GM19351 (cell line): ENCODE data around the gene RIC3.
"Not testable (repeated sequence)": the region's sequence is repeated elsewhere in the genome, so short reads cannot be mapped to it uniquely, and the experiment has no call there.

Experiments
- ATAC-seq: cut with Tn5 transposase; IDR thresholded peaks from one replicate; pipeline ENCODE4 v1.9.1; 2021; ENCODE audit warnings: mild to moderate bottlenecking, moderate library complexity; ENCODE audit not compliant: unreplicated experiment

RIC3 gene

DNA sequence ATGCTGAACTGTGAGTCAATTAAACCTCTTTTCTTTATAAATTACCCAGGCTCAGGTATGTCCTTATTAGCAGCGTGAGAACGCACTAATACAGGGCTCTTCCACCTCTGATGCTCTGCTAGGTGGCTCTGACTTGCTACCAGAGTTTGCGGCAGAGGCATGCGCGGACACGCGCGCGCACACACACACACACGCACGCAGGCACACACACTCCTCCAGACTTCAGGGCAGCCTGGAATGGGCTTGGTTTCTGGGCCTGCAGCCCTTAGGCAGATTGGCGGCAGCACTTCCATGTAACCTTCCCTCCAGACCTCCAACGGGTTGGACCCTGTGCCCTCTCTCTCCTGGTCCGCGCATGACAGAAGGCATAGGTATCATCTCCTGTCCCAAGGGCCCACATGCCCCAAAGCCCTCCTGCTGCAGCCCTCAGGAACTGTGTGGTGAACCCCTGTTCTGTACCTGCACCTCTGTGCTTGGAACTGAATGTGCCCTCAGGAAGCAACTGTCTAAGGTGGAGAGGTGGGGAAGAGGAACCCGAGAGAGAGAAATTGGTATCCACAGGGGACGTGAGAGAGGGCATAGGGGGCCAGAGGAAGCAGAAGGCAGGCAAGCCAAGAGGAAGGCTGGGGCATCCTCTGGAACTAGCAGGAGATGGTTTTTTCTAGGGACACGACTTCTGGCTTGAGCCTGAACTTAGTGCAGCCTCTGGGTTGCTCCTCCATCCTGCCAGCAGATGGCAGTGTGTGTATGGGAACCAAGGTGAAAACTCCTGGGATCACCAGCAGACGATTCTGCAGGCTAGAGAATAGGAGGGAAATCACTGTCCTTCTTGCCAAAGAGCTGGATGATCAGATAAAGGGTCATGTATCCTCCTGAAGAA is 23.4 kb upstream of the RIC3 start:
- ATAC-seq, result peak; percentile 63

DNA sequence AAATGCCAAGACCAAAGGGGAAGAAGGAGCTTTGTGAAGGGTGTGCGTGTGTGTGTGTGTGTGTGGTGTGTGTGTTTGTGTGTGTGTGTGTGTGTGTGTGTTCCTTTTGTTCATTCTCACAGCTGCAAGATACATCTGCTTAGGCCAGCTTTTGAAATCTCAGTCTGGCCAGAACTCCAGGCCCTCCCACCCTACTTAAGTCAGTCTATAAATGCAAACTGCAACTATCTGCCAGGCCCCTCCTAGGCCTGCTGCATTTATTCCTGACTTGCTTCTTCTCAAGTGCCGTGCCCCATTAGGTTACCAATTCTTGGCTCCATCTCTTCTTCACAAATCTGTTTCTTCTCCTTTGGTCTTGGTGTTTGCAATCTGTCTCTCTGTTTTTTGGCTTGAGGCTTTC is 21.6 kb upstream of the RIC3 start:
- no peak for ATAC-seq

DNA sequence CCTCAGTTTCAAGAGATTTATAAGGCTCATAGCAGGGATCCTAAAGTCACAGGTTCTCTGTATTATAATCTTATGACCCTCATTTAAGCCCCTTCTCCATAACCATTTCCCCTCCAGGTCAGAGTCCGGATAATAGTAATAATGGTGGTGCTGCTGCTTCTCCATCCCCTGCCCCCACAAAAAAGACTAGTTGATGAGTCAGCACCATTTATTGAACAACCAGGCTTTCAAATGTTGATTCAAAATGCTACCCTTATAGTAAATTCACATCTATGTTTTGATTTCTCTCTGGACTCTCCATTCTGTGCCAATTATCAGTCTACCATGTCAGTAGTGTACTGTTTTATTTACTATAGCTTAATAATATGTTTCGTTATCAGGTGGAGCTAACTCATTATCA is 17.6 kb upstream of the RIC3 start:
- no peak for ATAC-seq

DNA sequence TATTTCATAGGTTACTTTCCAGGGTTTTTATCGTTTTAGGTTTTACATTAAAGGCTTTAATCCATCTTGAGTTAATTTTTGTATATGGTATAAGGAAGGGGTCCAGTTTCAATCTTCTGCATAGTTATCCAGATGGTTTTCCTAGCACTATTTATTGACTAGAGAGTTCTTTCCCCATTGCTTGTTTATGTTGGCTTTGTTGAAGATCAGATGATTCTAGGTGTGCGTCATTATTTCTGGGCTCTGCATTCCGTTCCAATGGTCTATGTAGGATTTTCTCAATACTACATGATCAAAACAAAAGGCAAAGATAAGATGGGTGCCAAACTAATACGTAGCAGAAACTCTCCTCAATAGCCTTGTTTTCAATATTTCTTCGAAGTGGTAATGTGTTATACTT is 14.3 kb upstream of the RIC3 start:
- ATAC-seq, result no peak

DNA sequence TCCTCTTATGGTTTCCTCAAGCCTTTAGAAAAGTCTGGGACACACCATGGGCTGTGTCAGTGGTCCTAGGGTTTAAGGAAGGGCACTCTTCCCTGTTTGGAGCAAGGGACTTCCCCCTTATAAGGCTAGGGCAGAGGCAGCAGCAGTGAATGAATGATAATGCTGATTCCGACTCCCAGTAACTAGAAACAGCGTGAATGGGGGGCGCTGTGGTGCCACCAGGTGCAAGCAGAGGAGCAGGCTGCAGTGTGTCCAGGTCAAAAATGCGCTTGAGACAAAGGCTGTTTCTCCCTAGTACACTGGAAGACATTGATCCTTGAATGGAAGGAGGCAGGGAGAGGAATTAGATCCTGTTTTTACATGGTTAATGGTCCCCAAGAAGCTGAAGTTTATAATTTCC is 11.6 kb upstream of the RIC3 start:
- no peak for ATAC-seq

DNA sequence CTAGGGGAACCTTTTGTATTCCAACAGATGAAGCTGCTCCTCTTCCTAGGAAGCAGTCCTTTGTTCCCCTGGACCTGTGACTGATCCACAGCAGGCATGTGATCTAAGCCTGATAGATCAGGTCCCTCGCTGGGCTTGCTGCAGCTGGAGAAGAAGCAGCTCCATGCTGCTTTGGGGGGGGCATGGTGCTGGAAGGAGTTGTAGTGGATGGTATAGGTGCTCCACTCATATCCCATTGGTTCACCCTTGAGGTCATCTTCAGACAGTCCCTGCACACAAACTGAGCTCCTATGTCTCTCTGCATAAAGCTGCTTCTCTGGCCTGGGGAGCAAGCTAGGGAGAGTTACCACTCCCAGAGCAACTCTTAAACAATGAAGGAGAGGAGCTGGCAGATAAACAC is 9.5 kb upstream of the RIC3 start:
- no peak for ATAC-seq

DNA sequence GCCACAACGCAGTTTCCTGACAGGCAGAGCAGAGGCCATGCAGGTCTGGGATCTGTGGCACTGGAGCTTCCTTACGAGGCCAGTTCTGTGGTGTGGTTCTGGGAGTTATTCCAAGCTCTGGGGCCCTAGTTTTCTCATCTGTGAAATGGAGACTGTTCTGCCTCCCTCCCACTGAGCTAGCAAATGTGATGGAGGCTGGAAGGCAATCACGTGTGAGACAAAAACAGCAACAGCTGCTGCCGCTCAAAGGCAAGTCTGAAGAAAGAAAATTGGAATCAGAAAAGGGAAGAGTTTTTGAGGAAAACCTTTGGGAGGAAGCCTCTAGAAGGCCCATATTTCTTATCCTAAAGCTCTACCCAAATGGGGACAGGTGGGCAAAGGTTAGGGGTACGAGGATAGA is 8.3 kb upstream of the RIC3 start:
- no peak for ATAC-seq

DNA sequence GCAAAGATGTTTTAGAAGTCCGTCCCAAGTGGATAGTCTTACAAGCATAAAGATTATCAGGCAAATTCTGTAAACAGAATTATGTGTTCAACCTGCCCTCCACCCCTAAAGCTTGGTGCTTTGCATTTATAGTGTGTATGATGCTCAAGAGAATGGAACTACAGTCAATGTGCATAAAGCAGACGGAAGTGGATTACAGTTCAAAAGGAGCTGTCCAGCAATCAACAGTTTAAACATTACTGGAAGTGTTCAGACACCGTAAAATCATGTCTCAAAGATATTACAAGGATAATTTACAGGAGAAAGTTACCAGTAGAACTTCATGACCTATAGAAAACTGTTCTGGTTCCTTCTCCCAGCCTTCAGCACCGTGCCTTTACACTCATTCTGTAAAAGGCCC is 1.0 kb downstream of the RIC3 start:
- no peak for ATAC-seq

DNA sequence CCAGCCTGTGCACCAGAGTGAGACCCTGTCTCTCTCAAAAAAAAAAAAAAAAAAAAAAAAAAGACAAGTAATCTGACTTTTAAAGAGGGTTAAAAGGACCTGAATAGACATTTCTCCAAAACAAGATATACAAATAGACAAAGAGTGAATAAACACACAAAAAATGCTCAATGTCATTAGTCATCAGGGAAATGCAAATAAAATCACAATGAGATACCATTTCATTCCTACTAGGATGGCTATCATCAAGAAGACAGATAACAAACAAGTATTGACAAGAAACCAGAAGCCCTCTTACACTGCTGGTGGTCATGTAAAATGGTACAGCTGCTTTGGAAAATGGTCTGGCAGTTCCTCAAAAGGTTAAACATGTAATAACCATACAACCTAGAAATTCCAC is 4.1 kb downstream of the RIC3 start:
- no peak for ATAC-seq

DNA sequence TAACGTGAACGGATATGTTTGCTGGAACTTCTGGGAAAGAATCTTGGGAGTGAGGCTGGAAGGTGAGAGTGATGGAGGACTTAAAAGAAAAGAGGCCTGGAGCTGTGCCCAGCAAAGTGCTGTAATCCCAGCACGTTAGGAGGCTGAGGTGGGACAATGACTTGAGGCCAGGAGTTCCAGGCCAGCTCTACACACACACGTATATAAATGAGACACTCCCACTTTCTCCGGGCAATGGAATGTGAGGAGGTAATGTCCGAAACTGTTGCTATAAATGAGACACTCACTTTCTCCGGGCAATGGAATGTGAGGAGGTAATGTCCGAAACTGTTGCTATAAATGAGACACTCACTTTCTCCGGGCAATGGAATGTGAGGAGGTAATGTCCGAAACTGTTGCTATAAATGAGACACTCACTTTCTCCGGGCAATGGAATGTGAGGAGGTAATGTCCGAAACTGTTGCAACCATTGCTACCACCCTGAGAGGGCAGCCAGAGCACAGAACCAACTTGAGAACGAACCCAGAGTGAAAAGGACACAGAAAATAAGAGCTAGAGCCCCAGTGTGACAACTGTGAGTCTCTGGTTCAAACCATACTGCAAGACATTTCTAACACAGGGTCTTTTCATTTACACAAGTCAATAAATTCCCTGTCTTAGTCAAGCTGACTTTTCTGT is 7.1 kb downstream of the RIC3 start:
- not testable (repeated sequence) for ATAC-seq

DNA sequence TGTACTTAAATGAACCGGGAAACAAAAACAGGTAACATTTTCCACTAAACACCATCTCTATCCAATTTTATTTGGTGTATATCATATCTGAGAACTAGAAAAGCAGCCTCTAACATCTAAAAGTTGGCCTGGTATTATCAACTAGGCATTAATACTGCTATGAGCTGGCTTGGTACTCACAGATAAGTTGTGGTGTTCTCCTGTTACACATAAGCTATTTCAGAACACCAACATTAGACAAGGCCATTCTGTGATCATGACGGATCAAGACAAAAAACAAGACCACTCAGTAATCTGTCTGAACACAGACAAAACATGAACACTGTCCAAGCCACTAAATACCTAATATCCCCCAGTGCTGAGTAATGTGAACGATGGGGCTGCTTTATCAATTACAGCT is 11.9 kb downstream of the RIC3 start:
- ATAC-seq, result no peak

DNA sequence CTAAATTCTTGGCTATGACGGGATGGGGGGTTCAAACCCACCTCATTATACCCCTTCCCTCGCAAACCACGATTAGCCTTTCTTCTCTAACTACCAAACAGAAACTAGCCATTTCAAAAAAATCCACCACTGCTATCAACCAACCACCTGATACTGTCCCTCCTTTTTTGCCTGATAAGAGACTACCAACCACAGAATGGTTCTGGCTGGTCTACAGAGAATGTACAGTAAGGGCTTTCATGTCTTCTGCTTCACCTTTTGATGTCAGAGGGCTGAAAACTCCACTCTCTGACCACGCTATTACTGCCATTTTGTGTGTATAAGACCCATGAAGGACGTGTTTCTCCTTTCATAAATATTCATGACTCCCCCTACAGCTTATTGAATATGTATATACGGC is 19.1 kb downstream of the RIC3 start:
- peak; percentile 49 for ATAC-seq

DNA sequence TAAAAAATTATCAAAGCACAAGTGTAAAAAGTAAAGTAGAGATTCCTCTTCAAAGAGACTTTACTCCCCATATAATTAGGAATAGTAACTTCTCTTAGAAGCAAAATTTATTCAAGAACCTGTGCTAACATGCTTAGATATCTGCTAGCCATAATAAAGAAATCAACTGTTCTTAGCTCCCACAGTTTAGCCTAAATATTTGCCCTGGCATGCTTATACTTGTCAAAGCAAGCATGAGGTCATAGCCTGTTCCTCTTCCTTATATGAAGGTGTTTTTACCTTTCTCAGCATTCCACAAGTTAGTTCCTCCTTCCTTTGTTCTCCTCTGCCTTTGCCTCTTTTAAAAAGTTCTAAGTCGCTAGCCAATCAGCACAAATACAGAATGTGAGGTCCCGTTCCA is 30.3 kb downstream of the RIC3 start:
- ATAC-seq, result no peak

DNA sequence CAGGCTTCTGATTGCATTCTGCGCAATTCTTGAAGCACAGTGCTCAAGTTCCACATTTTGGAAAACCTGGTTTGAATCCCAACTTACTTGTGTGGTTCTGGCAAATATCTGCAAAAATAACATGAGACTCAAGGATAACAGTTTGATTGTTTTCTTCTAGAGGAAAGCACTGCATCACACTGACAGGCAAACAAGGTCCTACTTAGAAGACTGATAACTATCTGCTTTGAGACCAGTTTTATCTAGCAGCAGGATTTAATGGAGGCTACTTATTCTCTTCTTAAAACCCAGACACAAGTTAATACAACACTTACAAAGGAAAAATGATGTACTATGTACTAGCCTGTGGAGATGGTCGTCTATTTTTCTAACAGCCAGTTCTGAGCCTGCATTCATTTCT is 41.4 kb downstream of the RIC3 start:
- ATAC-seq, result no peak

DNA sequence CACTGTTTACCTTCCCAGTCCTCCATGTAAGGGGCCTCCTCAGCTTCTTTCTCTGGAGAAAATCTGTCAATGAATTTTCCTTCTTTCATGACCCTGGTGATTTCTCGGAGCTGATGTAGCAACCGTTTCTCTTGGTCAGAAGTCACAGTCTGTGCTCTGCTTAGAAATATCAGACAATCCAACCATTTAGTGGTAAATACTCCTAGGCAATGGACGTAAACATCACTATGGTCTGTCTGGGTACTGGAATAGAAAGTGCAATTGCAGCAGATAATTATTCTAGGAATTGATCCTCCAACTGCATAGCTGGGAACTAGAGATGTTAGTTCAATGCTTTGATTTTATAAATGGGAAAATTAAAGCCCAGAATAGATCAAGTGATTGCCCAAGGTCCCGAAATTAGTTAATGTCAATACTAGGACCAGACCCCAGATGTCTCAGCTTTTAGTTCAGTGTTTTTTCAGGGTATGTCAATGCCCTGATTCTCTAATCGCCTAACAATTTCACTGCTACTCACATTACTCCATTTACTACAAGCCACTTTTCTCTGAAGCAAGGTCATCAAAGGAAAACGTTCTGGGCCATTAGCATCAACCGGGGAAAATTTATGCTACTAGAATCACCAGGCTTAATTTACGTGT is 42.1 kb downstream of the RIC3 start:
- ATAC-seq, result no peak

DNA sequence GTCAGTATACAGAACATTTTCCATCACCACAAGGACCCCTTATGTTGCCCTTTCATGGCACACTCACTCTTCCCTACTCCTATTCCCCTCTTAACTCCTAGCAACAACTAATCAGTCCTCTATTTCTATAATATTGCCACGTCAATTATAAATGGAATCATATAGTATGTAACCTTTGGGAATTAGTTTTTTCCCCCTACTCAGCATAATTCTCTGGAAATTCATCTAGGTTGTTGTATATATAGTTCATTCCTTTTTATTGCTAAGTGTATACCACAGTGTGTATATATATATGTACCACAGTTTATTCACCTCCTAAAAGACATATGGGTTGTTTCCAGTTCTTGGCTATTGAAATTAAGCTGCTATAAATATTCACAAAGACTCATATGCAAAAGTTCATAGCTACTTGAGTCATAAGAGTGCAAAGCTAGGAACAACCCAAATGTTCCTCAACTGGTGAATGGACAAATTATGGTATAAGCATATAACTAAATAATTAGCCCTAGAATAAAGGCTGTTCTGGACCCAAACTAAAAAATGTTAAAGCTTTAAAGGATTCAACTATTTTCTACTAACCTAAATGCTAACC is 46.6 kb downstream of the RIC3 start:
- ATAC-seq, result no peak

DNA sequence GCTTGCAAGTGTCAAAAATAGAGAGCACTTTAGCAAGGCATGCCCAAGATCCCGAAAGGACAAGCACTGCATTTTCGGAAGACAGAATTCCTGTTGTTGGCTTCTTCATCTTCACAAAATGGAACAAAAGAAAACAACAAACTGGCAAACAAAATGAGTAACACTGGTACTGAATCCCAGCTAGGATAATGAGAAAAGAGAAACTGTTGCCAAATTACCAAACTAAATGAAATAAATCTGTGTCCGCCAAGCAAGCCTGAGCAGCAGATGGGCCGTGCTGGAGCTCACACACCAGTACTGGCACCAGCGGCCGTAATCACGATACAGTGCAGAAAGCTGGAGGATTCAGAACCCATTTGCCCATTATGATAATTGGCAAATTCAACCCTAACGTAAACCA is 57.2 kb downstream of the RIC3 start:
- ATAC-seq, result no peak

DNA sequence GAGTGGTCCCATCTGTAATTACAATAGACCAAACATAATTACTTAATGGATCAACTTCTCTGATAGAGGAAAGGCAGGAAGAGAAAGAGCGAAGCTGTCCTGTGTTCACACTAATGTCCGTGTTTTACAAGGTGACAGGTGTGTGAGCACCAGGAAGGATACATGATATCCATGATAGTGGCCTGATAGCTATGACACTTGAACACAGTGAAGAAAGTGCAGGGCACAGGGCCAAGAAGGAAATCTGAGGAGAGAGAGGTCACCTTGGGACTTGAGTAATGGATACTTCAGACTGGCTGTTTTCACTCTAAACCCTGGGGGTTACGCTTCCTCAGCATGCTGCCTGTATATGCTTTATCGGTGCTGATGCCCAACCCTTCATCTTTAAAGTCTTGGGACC is 58.4 kb downstream of the RIC3 start:
- no peak for ATAC-seq

DNA sequence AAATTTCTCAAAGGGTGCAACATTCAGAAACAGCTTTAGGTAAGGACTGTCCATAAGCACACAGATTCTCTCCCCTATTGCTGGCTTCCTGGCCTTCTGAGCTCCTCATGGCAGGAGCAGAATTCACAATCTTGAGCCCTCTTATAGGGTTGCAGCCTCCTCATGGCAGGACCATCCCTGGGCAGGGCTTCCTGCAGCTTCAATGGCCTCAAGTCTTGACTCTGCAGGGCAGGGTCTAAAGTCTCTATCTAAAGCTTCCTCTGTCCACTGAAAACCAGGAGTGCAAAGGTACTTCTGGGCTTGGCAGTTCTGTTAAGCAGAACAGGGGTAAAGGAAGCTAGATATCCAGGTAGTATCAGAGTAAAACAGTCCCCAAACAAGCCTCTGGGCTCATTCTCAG is 59.1 kb downstream of the RIC3 start:
- no peak for ATAC-seq

DNA sequence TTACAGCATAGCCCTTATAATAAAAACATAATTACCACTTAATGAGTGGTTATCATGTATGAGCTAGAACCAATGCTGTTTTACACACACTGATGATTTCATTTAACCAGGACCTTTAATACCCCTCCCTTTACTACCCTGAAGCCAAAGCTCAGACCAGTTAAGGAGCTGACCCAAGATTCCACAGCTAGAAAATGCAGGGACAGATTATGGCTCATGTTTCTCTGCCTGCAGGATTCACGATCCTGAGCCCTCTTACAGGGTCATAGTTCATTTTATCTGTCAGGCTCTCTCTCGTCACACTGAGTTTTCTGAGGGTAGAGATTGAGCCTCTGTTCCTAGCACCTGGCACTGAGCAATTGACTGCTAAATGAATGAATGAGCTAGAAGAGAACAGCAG is 60.4 kb downstream of the RIC3 start:
- no peak for ATAC-seq

DNA sequence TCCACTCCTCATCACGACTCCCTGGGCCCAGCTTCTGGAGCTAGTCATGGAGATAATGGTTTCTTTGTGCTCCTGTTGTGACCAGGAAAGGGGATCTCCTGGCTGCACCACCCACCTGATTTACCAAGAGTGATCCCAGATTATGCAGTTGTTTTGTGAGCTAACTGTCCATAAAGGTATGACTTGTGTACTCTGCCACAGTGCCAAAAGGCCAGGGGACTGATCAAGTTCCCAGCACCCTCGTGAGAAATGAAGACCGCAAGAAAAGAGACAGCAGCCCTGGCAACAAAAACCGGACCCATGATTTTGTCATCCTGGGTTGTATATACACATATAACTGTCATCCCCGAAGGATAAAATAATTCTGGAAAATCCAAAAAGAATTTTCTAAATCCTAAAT is 61.2 kb downstream of the RIC3 start:
- no peak for ATAC-seq

DNA sequence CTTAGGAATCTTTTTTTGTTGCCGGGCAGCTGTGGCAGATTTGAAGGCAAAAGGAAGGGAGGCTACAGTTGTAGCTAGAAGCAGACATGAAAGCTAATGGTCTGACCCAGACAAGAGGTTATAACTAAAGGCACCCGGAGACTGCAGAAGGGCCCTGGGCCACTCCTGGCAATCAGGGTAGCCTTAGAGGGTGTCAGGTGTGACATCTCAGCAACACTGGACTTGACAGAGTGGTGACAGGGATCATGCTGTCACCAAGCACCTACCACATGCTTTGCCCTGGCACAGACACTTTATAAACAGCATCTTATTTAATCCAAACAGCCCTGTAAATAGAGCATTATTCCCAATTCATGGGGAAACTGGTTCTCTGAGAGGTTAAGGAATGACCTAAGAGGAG is 62.1 kb downstream of the RIC3 start:
- no peak for ATAC-seq
